Stomach (tissue), 4 donors: ENCODE results near the gene BRME1.

Experiments
- CTCF ChIP-seq, 7 experiments: fragments of 450-650 bp in 4 of 7; fragments of 200-600 bp in 3 of 7; sonication (generic) in 3 of 7; IDR thresholded peaks; one replicate each; pipeline ENCODE4 v1.5.1; 2016 to 2019; ENCODE audit warnings: antibody characterized with exemption in 7 of 7, control low read depth in 2 of 7, mild to moderate bottlenecking in 1 of 7
- POLR2A ChIP-seq, 4 donors: fragments of 450-650 bp; IDR thresholded peaks; one replicate each; pipeline ENCODE4 v1.6.1; 2016; ENCODE audit warnings: antibody characterized with exemption in 4 of 4, control low read depth in 2 of 4, mild to moderate bottlenecking in 1 of 4, moderate library complexity in 1 of 4

- TF ChIP-seq CTCF (IDR thresholded peaks at IDR 0.05) (no peak), POLR2A (IDR thresholded peaks at IDR 0.05) (no peak)
These were observed 18.4 kb downstream of the BRME1 start for GRCh38 chr19:13887517-13887916.
